K562 (cell line): ENCODE measurements around the gene NPM1. TPM values are rescaled to one million over a fixed set of nuclear protein-coding genes. Genes with fewer than 3 reads are reported as not detected.
A peak's percentile ranks its signal among the peaks of the same experiment; 100 is the strongest.

Source experiments
- CGGBP1 ChIP-seq: fragments of 250-450 bp; sonication (Bioruptor Pico); IDR thresholded peaks from 2 replicates; pipeline ENCODE4 v1.9.0; 2021; ENCODE audit warnings: mild to moderate bottlenecking
- DPF2 ChIP-seq: fragments of 450-650 bp; IDR thresholded peaks from 2 replicates; pipeline ENCODE4 v1.6.1; 2016
- GTF2B ChIP-seq: IDR thresholded peaks from 2 replicates; pipeline ENCODE4 v1.6.1; 2011; ENCODE audit not compliant: insufficient read length; ENCODE audit errors: extremely low read depth
- HDGF ChIP-seq: fragments of 450-650 bp; IDR thresholded peaks from 2 replicates; pipeline ENCODE4 v1.6.1; 2016
- SIRT6 ChIP-seq: IDR thresholded peaks from one replicate; pipeline ENCODE4 v1.6.1; 2012; ENCODE audit warnings: low read depth, mild to moderate bottlenecking, control low read depth, inconsistent platforms, low read length, moderate library complexity
- SIX5 ChIP-seq, 2 experiments: IDR thresholded peaks; 2 replicates each; pipeline ENCODE4 v1.6.1; 2011; ENCODE audit warnings: low read length in 2 of 2, borderline replicate concordance in 1 of 2, low read depth in 1 of 2, mild to moderate bottlenecking in 1 of 2, moderate library complexity in 1 of 2; ENCODE audit not compliant: insufficient read depth in 1 of 2
- TBL1XR1 ChIP-seq, 2 experiments: IDR thresholded peaks; 2 replicates each; pipeline ENCODE4 v1.6.1; 2012; ENCODE audit warnings: improper control_type of control experiment in 2 of 2, low read length in 2 of 2, mild to moderate bottlenecking in 1 of 2
- THAP7 ChIP-seq: fragments of 250-450 bp; sonication (Bioruptor Pico); IDR thresholded peaks from 2 replicates; pipeline ENCODE4 v1.5.0; 2021
- USF1 ChIP-seq: sonication (generic); formaldehyde crosslinking; IDR thresholded peaks from 2 replicates; pipeline ENCODE4 v1.9.0; 2022; ENCODE audit warnings: mild to moderate bottlenecking, missing genetic modification reagents
- USF2 ChIP-seq: sonication (generic); formaldehyde crosslinking; IDR thresholded peaks from 2 replicates; pipeline ENCODE4 v1.5.0; 2020; ENCODE audit warnings: missing genetic modification reagents
- ZBTB2 ChIP-seq: fragments of 450-650 bp; IDR thresholded peaks from 2 replicates; pipeline ENCODE4 v1.6.1; 2016; ENCODE audit warnings: antibody characterized with exemption
- ZKSCAN1 ChIP-seq: fragments of 150-350 bp; IDR thresholded peaks from 2 replicates; pipeline ENCODE4 v1.6.1; 2016; ENCODE audit warnings: low read depth, low read length
- ZNF41 ChIP-seq: fragments of 250-450 bp; sonication (Bioruptor Pico); conservative IDR thresholded peaks from 2 replicates; pipeline ENCODE4 v1.4.0; 2020; ENCODE audit warnings: mild to moderate bottlenecking
- polyA plus RNA-seq, 8 experiments: library from polyadenylated mRNA; depleted of rRNA in 4 of 8; stranded (reverse) in 5 of 8; unstranded in 3 of 8; fragments of >200 nt; fragmentation: Nextera tagmentation in 2 of 8; fragmentation: Illumina TruSeq in 1 of 8; extraction: Ambion mirVana in 2 of 8; extraction: Trizol in 1 of 8; gene quantifications; 2 replicates each; pipeline versions ENCODE4 v1.2.1 to v1.2.3, GENCODE V29; 2011 to 2014; ENCODE audit warnings: inconsistent platforms in 1 of 8, missing spikeins in 1 of 8
- total RNA-seq, 7 experiments: library from RNA; depleted of rRNA in 6 of 7; stranded (reverse); fragments of >200 nt in 6 of 7; fragmentation: Illumina TruSeq in 2 of 7; extraction: Trizol in 2 of 7; gene quantifications; 2 replicates each; pipeline versions ENCODE4 v1.2.1 to v1.2.3, GENCODE V29; 2011 to 2021; ENCODE audit warnings: low replicate concordance in 1 of 7

Gene NPM1
- total and polyA plus RNA-seq, 9 of the 15 experiments (the other 6 are each of a cell fraction or from before 2014, with no cell fraction given), result 2,438 to 6,909 (median 5,639) TPM

- TF ChIP-seq ZBTB2 (no peak), SIX5 (IDR thresholded peaks at IDR 0.05; ENCODE audit: borderline replicate concordance in 1 of 2, insufficient read depth in 1 of 2, low read depth in 1 of 2, low read length in 2 of 2) (no peak), SIRT6 (no peak), HDGF (no peak), CGGBP1 (no peak), THAP7 (CRISPR knock-in tag) (no peak), USF1 (CRISPR knock-in tag) (peak; percentile 41), DPF2 (no peak), ZNF41 (CRISPR knock-in tag) (no peak), USF2 (peak; percentile 62), ZKSCAN1 (no peak), GTF2B (no peak), TBL1XR1 (IDR thresholded peaks at IDR 0.05; ENCODE audit: low read length in 2 of 2) (no peak)
Measured at GRCh38 chr5:171457208-171457981, 69.7 kb downstream of the NPM1 start (continued).
